Bronchial epithelial cell (primary cell): ENCODE data around the gene PAM. TPM values are rescaled to one million over a fixed set of nuclear protein-coding genes. Genes with fewer than 3 reads are reported as not detected.

Experiments
- DNase-seq: peaks from one replicate; pipeline ENCODE4 v3.0.0-alpha.2; 2010; ENCODE audit warnings: low read depth
- FAIRE-seq: peaks from 2 replicates; lab custom pipeline; 2011; peaks lifted over from hg19 to GRCh38; lab: Jason Lieb, UNC
- H3K27me3 ChIP-seq: 2 replicates; pipeline ENCODE4 v1.5.1; 2011; ENCODE audit warnings: low read length; ENCODE audit not compliant: control insufficient read depth, insufficient read depth
- H3K36me3 ChIP-seq: 2 replicates; pipeline ENCODE4 v1.5.1; 2011; ENCODE audit warnings: low read length; ENCODE audit not compliant: control insufficient read depth, insufficient read depth
- H3K4me3 ChIP-seq: 2 replicates; pipeline ENCODE4 v1.5.1; 2011; ENCODE audit warnings: mild to moderate bottlenecking, low read depth, low read length, control low read depth
- CTCF ChIP-seq: IDR thresholded peaks from 2 replicates; pipeline ENCODE4 v1.5.1; 2011; ENCODE audit warnings: mild to moderate bottlenecking, moderate library complexity, low read length, control low read depth, inconsistent platforms; ENCODE audit not compliant: insufficient read depth, severe bottlenecking
- total RNA-seq: library from RNA; depleted of rRNA; stranded (reverse); fragments of >200 nt; gene quantifications from 2 replicates; pipeline ENCODE4 v1.2.1, GENCODE V29; 2014

The PAM gene
- total RNA-seq, 1 donor from 2014 or later: 68.4 TPM

DNA sequence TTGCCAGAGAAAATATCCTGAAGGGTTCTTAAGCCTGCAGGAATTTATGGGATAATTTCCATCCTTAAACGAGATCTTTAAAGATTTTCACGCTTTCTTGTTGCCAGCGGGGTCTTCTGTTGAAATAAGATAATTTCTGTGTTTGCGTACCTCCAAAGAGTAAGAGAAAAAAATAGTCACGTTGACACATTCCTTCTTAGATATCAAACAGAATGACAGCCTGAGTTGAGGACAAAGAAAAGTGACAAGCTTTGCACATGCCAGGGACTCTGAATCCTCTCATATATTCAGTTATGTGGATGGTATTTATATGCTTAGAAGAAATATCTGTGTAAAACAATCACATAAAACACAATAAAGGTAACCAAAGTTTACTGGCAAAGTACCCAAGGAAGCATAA, 21.6 kb upstream of the PAM start:
- DNase-seq: no peak
- Histone ChIP-seq H3K27me3 (peaks cover 2% of the 10 kb centered on the region), H3K36me3 (no peaks in the 10 kb centered on the region), H3K4me3 (no peak overlapping the region)
- no peak for FAIRE-seq
- TF ChIP-seq CTCF: no peak

DNA sequence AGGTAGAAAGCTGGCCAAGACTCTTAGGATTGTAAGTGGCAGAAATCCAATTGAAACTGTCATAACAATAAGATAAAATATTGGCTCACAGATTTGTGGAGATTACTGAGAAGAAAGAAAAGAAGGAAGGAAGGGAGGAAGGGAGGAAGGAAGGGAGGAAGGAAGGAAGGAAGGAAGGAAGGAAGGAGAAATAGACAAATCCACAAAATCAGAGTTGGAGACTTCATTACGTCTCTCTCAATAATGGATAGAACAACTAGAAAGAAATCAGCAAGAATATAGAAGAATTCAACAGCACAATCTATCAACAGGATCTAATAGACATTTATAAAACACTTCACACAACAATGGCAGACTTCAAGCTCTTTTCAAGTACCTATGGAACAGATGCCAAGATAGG, 17.9 kb upstream of the PAM start:
- H3K27me3 ChIP-seq: no peaks in the 10 kb centered on the region
- FAIRE-seq: no peak
- TF ChIP-seq CTCF: no peak
- no peak overlapping the region for H3K4me3 ChIP-seq
- no peak for DNase-seq
- H3K36me3 ChIP-seq: no peaks in the 10 kb centered on the region

- DNase-seq (no peak), FAIRE-seq (no peak)
- no peaks in the 10 kb centered on the region for H3K27me3 ChIP-seq
- H3K4me3 ChIP-seq: no peak overlapping the region
- no peaks in the 10 kb centered on the region for H3K36me3 ChIP-seq
- TF ChIP-seq CTCF: no peak
These were observed 17.2 kb upstream of the PAM start for GRCh38 chr5:102737805-102738469.

DNA sequence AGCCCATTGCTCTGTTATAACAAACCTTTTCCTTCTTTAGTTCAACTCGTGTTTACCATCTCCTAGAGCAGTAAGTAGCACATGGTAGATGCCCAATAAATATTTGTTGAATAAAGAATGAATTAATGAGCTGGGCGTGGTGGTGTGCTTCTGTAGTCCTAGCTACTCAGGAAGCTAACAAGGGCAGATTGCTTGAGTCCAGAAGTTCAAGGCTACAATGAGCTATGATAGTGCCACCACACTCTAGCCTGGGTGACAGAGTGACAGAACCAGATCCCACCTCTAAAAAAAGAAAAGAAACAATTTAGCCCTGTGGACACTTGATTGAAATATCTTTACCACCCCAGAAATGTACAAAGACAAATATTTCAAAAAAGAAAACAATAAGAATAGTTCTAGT, 14.6 kb upstream of the PAM start:
- Histone ChIP-seq H3K4me3 (no peak overlapping the region), H3K27me3 (no peaks in the 10 kb centered on the region), H3K36me3 (no peaks in the 10 kb centered on the region)
- DNase-seq (no peak), FAIRE-seq (no peak)
- TF ChIP-seq CTCF: no peak

DNA sequence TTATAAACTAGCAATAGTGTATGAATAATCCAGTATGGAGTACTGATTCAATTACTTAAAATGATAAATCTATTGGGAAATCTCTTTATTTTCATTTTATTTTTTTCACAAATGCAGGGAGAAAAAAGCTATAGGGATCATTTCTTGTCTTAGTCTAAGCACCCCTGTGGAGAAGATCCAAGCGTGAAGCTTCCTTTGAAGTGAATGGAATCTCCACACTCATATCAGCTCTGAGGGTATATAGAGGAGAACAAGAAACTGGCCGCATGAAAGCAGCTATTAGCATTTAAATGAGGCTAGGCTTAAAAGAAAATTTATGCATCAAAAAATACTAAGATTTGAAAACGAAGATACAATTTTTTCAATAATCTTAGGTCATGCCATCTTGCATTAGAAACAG, 12.9 kb upstream of the PAM start:
- H3K36me3 ChIP-seq: no peaks in the 10 kb centered on the region
- DNase-seq: no peak
- no peaks in the 10 kb centered on the region for H3K27me3 ChIP-seq
- H3K4me3 ChIP-seq: no peak overlapping the region
- FAIRE-seq: no peak
- TF ChIP-seq CTCF: no peak

DNA sequence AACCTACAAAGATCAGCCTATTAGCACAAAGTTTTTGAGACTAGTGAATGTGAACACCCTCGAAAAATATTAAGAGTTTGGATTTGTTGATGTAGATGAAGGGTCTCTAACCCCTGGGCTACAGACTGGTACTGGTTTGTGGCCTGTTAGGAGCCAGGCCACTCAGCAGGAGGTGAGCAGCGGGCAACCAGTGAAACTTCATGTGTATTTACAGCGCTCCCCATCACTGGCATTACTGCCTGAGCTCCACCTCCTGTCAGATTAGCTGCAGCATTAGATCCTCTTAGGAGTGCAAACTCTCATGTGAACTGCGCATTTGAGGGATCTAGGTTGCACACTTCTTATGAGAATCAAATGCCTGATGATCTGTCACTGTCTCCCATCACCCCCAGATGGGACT, 11.2 kb upstream of the PAM start:
- Histone ChIP-seq H3K36me3 (no peaks in the 10 kb centered on the region), H3K4me3 (no peak overlapping the region), H3K27me3 (no peaks in the 10 kb centered on the region)
- no peak for TF ChIP-seq CTCF
- DNase-seq (no peak), FAIRE-seq (no peak)
